Sigmoid colon (tissue), 7 donors: Measurements from ENCODE around the gene C11orf21. TPM values are rescaled to one million over a fixed set of nuclear protein-coding genes. Genes with fewer than 3 reads are reported as not detected.

ENCODE experiments used
- DNase-seq: peaks from one replicate; pipeline ENCODE4 v3.0.0-alpha.2; 2019
- H3K27ac ChIP-seq, 4 donors: fragments of 200-600 bp; sonication (generic); one replicate each; pipeline ENCODE4 v1.5.1; 2016 to 2019; ENCODE audit warnings: mild to moderate bottlenecking in 1 of 4
- H3K27me3 ChIP-seq, 3 donors: fragments of 200-600 bp; sonication (generic); one replicate each; pipeline ENCODE4 v1.5.1; 2019; ENCODE audit warnings: mild to moderate bottlenecking in 1 of 3
- H3K36me3 ChIP-seq, 4 donors: fragments of 200-600 bp; sonication (generic); one replicate each; pipeline ENCODE4 v1.5.1; 2016 to 2019
- H3K4me1 ChIP-seq, 4 donors: fragments of 200-600 bp; sonication (generic); one replicate each; pipeline ENCODE4 v1.5.1; 2017 to 2019
- H3K4me3 ChIP-seq, 4 donors: fragments of 200-600 bp; sonication (generic); one replicate each; pipeline ENCODE4 v1.5.1; 2017 to 2019; ENCODE audit warnings: mild to moderate bottlenecking in 2 of 4, moderate library complexity in 1 of 4
- H3K9me3 ChIP-seq, 4 donors: fragments of 200-600 bp in 3 of 4; sonication (generic) in 3 of 4; one replicate each; pipeline versions ENCODE4 v1.5.1 to v1.6.1; 2013 to 2019
- CTCF ChIP-seq, 4 experiments: fragments of 450-650 bp in 3 of 4; fragments of 200-600 bp in 1 of 4; IDR thresholded peaks; one replicate each; pipeline ENCODE4 v1.5.1; 2016 to 2019; ENCODE audit warnings: antibody characterized with exemption in 4 of 4, mild to moderate bottlenecking in 3 of 4, moderate library complexity in 2 of 4
- EP300 ChIP-seq, 4 donors: sonication (generic); formaldehyde crosslinking; IDR thresholded peaks; one replicate each; pipeline ENCODE4 v1.6.1; 2017; ENCODE audit warnings: antibody characterized with exemption in 4 of 4
- POLR2A ChIP-seq, 2 donors: fragments of 450-650 bp; IDR thresholded peaks; one replicate each; pipeline ENCODE4 v1.6.1; 2016; ENCODE audit warnings: antibody characterized with exemption in 2 of 2, mild to moderate bottlenecking in 2 of 2, moderate library complexity in 2 of 2
- POLR2AphosphoS5 ChIP-seq, 4 donors: sonication (generic); formaldehyde crosslinking; IDR thresholded peaks; one replicate each; pipeline ENCODE4 v1.6.1; 2017; ENCODE audit warnings: antibody characterized with exemption in 4 of 4
- WGBS, 2 donors: extraction: QIAGEN DNeasy Blood & Tissue Kit; methylation state at CpG; one replicate each; pipeline ENCODE4 v1.1.7; 2013; 5-methylcytosine and 5-hydroxymethylcytosine counted together
- intact Hi-C: fragments of 100-400 bp; cut with DNase I; formaldehyde crosslinking; loops from one replicate; pipeline ENCODE4 v1.15.1; 2023
- polyA plus RNA-seq, 3 donors: library from polyadenylated mRNA; stranded (reverse); fragments of 200-250 nt; gene quantifications; one replicate each; pipeline ENCODE4 v1.2.3, GENCODE V29; 2013
- total RNA-seq, 4 donors: library from RNA; depleted of rRNA; stranded (reverse); fragments of >200 nt; gene quantifications; one replicate each; pipeline ENCODE4 v1.1.0, GENCODE V29; 2016
- donor health status: healthy with polysubstance abuse.
- donor health status: Bipolar disorder and iron deficiency.
- donor health status: healthy.

C11orf21 gene
- total and polyA plus RNA-seq, 7 donors, result 0.68 to 6.2 (median 0.71) TPM; not detected in 4

DNA sequence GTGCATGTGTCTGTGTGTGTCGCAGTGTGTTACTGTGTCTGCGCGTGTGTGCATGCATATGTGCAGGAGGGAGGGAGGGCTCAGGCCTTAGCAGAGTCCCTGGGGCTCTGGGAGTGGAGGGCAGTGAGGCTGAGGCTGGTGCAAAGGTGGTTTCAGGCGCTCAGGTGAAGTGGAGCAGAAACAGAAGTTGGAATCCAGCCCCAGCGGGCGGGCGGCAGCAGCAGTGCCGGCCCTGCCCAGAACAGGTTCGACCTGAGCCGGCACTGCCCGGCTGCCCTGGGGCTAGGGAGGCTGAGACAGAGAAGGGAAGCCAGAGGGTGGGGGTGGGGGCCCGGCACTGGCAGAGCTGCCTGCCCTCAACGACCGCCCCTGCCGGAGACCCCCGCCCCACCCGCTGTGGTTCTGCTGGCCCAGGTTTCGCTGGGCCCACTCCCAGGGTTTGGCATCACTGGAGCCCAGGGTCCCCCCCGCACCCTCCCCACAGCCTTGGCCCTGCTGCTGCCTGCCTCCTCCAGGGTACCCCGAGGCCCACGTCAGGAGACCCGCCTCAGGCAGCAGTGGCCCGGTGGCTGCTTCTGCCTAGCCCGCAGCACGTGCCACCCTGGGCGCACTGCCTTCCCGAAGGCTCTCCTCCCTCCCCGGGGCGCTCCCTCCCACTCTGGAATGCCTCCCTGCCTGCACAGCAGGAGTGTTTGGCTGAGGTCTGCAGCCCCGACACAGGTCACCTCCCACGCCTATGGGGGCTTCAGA is 44.6 kb downstream of the C11orf21 start:
- no peaks in the 10 kb centered on the region for H3K9me3 ChIP-seq
- no peak for DNase-seq
- H3K27me3 ChIP-seq, result peaks cover 0 to 17% (median 0%) of the 10 kb centered on the region in 3 donors
- no peaks in the 10 kb centered on the region for H3K4me1 ChIP-seq
- 52 to 84% methylated on average over 31 of the region's 31 CpGs for WGBS, 2 donors
- H3K36me3 ChIP-seq, result no peaks in the 10 kb centered on the region
- intact Hi-C loops, result no loop called here
- H3K27ac ChIP-seq, result no peak overlapping the region
- no peak overlapping the region for H3K4me3 ChIP-seq
- no peak for TF ChIP-seq POLR2AphosphoS5 (IDR thresholded peaks at IDR 0.05)
- TF ChIP-seq POLR2A (IDR thresholded peaks at IDR 0.05), result no peak
- no peak for TF ChIP-seq CTCF (IDR thresholded peaks at IDR 0.05)
- no peak for TF ChIP-seq EP300 (IDR thresholded peaks at IDR 0.05)

GRCh38 chr11:2256293-2256913 is 45.3 kb downstream of the C11orf21 start:
- Histone ChIP-seq H3K9me3 (no peaks in the 10 kb centered on the region), H3K4me1 (no peaks in the 10 kb centered on the region), H3K27ac (no peak overlapping the region), H3K4me3 (no peak overlapping the region), H3K36me3 (no peaks in the 10 kb centered on the region), H3K27me3 (peaks cover 0 to 17% (median 0%) of the 10 kb centered on the region in 3 donors)
- TF ChIP-seq EP300 (IDR thresholded peaks at IDR 0.05), result no peak
- intact Hi-C loops, result no loop called here
- 82 to 88% methylated on average over 14 of the region's 14 CpGs for WGBS, 2 donors
- no peak for DNase-seq

DNA sequence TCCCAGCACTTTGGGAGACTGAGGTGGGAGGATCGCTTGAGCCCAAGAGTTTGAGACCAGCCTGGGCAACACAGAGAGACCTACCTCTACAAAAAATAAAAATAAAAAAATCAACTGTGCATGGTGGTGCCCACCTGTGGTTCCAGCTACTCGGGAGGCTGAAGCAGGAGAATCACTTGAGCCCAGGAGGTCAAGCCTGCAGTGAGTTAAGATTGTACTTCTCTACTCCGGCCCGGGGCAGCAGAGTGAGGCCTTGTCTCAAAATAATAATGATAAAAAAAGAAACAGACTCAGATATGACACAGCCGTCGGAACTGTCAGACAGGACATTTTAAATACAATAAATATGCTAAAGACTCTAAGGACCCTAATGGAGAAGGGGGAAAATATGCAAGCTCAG is 49.7 kb downstream of the C11orf21 start:
- TF ChIP-seq POLR2AphosphoS5 (IDR thresholded peaks at IDR 0.05) (no peak), POLR2A (IDR thresholded peaks at IDR 0.05) (no peak), CTCF (IDR thresholded peaks at IDR 0.05) (no peak), EP300 (IDR thresholded peaks at IDR 0.05) (no peak)
- Histone ChIP-seq H3K9me3 (no peaks in the 10 kb centered on the region), H3K4me1 (no peaks in the 10 kb centered on the region), H3K36me3 (no peaks in the 10 kb centered on the region), H3K27ac (no peak overlapping the region), H3K4me3 (no peak overlapping the region), H3K27me3 (no peaks in the 10 kb centered on the region)
- DNase-seq, result no peak
- WGBS, 2 donors, result 93 to 96% methylated on average over 6 of the region's 6 CpGs
- intact Hi-C loops, result no loop called here

GRCh38 chr11:2251138-2251537 is 50.6 kb downstream of the C11orf21 start:
- Histone ChIP-seq H3K27ac (no peak overlapping the region), H3K9me3 (no peaks in the 10 kb centered on the region), H3K4me3 (no peak overlapping the region), H3K36me3 (no peaks in the 10 kb centered on the region), H3K27me3 (no peaks in the 10 kb centered on the region), H3K4me1 (no peaks in the 10 kb centered on the region)
- no peak for TF ChIP-seq EP300 (IDR thresholded peaks at IDR 0.05)
- TF ChIP-seq POLR2AphosphoS5 (IDR thresholded peaks at IDR 0.05), result no peak
- TF ChIP-seq POLR2A (IDR thresholded peaks at IDR 0.05), result no peak
- TF ChIP-seq CTCF (IDR thresholded peaks at IDR 0.05), result no peak
- DNase-seq, result peak; percentile 14
- 94 to 95% methylated on average over 6 of the region's 6 CpGs for WGBS, 2 donors
- intact Hi-C loops, result no loop called here

GRCh38 chr11:2250485-2250884 is 51.2 kb downstream of the C11orf21 start:
- DNase-seq, result no peak
- WGBS, 2 donors, result 79 to 84% methylated on average over 8 of the region's 8 CpGs

More at GRCh38 chr11:2250485-2250884, 51.2 kb downstream of the C11orf21 start:
- H3K4me3 ChIP-seq, result no peak overlapping the region
- no peaks in the 10 kb centered on the region for H3K4me1 ChIP-seq
- no peak overlapping the region for H3K27ac ChIP-seq
- H3K9me3 ChIP-seq, result no peaks in the 10 kb centered on the region
- TF ChIP-seq POLR2A (IDR thresholded peaks at IDR 0.05) (no peak), EP300 (IDR thresholded peaks at IDR 0.05) (no peak), CTCF (IDR thresholded peaks at IDR 0.05) (no peak), POLR2AphosphoS5 (IDR thresholded peaks at IDR 0.05) (no peak)
- H3K36me3 ChIP-seq, result no peaks in the 10 kb centered on the region
- intact Hi-C loops, result no loop called here
- no peaks in the 10 kb centered on the region for H3K27me3 ChIP-seq
